GM12878 (cell line): Measurements from ENCODE around the gene MICAL3.

Experiments used
- EGR1 ChIP-seq, 2 experiments: IDR thresholded peaks; 1 replicate in 1 of 2; 2 replicates in 1 of 2; pipeline ENCODE4 v1.6.1; 2011 to 2012; ENCODE audit warnings: low read depth in 2 of 2, low read length in 2 of 2, borderline replicate concordance in 1 of 2, mild to moderate bottlenecking in 1 of 2, moderate library complexity in 1 of 2
- EP300 ChIP-seq, 2 experiments: fragments of 150-350 bp in 1 of 2; IDR thresholded peaks; 2 replicates each; pipeline ENCODE4 v1.6.1; 2011 to 2012; ENCODE audit warnings: low read depth in 2 of 2, low read length in 2 of 2, borderline replicate concordance in 1 of 2, improper control_type of control experiment in 1 of 2, inconsistent platforms in 1 of 2; ENCODE audit not compliant: control insufficient read depth in 1 of 2
- EZH2 ChIP-seq: IDR thresholded peaks from 2 replicates; pipeline ENCODE4 v1.6.1; 2012; ENCODE audit warnings: low read depth, mild to moderate bottlenecking, control low read depth, inconsistent platforms, low read length, borderline replicate concordance; ENCODE audit not compliant: control insufficient read depth
- MXI1 ChIP-seq: fragments of 150-350 bp; IDR thresholded peaks from 2 replicates; pipeline ENCODE4 v1.6.1; 2011; ENCODE audit warnings: low read depth, mild to moderate bottlenecking, inconsistent platforms, low read length, improper control_type of control experiment
- POLR2A ChIP-seq: IDR thresholded peaks from 2 replicates; pipeline ENCODE4 v1.6.1; 2011; ENCODE audit warnings: low read depth, mild to moderate bottlenecking, low read length
- TARDBP ChIP-seq: IDR thresholded peaks from 2 replicates; pipeline ENCODE4 v1.6.1; 2016; ENCODE audit warnings: borderline replicate concordance
- TF ChIP-seq, protein P1 (sequence below): fragments of 450-650 bp; IDR thresholded peaks from 2 replicates; pipeline ENCODE4 v1.6.1; 2016; ENCODE audit warnings: mild to moderate bottlenecking, moderate library complexity, borderline replicate concordance
- TF ChIP-seq, protein P2 (sequence below), 3 experiments: IDR thresholded peaks in 2 of 3; conservative IDR thresholded peaks in 1 of 3; 2 replicates each; pipeline ENCODE4 v1.5.1; 2011; ENCODE audit warnings: low read depth in 3 of 3, low read length in 3 of 3, mild to moderate bottlenecking in 3 of 3, control low read depth in 2 of 3, moderate library complexity in 2 of 3, inconsistent platforms in 1 of 3, mixed read lengths in 1 of 3; ENCODE audit not compliant: control insufficient read depth in 2 of 3, insufficient read depth in 1 of 3; ENCODE audit errors: extremely low read depth in 1 of 3

DNA sequence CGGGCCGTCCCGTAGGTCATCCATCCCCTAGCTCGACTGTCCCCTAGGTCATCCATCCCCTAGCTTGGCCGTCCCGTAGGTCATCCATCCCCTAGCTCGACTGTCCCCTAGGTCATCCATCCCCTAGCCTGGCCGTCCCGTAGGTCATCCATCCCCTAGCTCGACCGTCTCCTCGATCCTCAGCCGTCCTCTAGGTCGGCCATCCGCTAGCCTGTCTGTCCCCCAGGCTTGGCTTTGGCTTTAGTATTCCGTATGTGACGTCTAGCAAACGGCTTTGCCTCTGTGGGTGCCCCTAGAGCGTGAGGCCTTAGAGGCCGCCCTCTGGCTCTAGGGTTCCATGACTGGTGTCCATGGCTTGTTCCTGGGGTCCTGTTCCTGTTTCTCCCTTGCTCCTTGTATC, 209.5 kb downstream of the MICAL3 start:
- TF ChIP-seq, protein P1, sequence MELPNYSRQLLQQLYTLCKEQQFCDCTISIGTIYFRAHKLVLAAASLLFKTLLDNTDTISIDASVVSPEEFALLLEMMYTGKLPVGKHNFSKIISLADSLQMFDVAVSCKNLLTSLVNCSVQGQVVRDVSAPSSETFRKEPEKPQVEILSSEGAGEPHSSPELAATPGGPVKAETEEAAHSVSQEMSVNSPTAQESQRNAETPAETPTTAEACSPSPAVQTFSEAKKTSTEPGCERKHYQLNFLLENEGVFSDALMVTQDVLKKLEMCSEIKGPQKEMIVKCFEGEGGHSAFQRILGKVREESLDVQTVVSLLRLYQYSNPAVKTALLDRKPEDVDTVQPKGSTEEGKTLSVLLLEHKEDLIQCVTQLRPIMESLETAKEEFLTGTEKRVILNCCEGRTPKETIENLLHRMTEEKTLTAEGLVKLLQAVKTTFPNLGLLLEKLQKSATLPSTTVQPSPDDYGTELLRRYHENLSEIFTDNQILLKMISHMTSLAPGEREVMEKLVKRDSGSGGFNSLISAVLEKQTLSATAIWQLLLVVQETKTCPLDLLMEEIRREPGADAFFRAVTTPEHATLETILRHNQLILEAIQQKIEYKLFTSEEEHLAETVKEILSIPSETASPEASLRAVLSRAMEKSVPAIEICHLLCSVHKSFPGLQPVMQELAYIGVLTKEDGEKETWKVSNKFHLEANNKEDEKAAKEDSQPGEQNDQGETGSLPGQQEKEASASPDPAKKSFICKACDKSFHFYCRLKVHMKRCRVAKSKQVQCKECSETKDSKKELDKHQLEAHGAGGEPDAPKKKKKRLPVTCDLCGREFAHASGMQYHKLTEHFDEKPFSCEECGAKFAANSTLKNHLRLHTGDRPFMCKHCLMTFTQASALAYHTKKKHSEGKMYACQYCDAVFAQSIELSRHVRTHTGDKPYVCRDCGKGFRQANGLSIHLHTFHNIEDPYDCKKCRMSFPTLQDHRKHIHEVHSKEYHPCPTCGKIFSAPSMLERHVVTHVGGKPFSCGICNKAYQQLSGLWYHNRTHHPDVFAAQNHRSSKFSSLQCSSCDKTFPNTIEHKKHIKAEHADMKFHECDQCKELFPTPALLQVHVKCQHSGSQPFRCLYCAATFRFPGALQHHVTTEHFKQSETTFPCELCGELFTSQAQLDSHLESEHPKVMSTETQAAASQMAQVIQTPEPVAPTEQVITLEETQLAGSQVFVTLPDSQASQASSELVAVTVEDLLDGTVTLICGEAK, result no peak
- no peak for TF ChIP-seq MXI1
- no peak for TF ChIP-seq EZH2
- TF ChIP-seq EGR1 (IDR thresholded peaks at IDR 0.05; ENCODE audit: borderline replicate concordance in 1 of 2, low read depth in 2 of 2, low read length in 2 of 2), result no peak
- no peak for TF ChIP-seq POLR2A
- TF ChIP-seq, protein P2, sequence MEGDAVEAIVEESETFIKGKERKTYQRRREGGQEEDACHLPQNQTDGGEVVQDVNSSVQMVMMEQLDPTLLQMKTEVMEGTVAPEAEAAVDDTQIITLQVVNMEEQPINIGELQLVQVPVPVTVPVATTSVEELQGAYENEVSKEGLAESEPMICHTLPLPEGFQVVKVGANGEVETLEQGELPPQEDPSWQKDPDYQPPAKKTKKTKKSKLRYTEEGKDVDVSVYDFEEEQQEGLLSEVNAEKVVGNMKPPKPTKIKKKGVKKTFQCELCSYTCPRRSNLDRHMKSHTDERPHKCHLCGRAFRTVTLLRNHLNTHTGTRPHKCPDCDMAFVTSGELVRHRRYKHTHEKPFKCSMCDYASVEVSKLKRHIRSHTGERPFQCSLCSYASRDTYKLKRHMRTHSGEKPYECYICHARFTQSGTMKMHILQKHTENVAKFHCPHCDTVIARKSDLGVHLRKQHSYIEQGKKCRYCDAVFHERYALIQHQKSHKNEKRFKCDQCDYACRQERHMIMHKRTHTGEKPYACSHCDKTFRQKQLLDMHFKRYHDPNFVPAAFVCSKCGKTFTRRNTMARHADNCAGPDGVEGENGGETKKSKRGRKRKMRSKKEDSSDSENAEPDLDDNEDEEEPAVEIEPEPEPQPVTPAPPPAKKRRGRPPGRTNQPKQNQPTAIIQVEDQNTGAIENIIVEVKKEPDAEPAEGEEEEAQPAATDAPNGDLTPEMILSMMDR (IDR thresholded peaks at IDR 0.05 in 2 of 3, conservative IDR thresholded peaks at IDR 0.05 in 1 of 3; ENCODE audit: control insufficient read depth in 2 of 3, extremely low read depth in 1 of 3, insufficient read depth in 1 of 3, low read depth in 3 of 3, low read length in 3 of 3), result no peak
- no peak for TF ChIP-seq TARDBP
- TF ChIP-seq EP300 (IDR thresholded peaks at IDR 0.05; ENCODE audit: borderline replicate concordance in 1 of 2, control insufficient read depth in 1 of 2, low read depth in 2 of 2, low read length in 2 of 2), result no peak
